Bronchial epithelial cell (primary cell): ENCODE data around the gene FARS2. TPM values are rescaled to one million over a fixed set of nuclear protein-coding genes. Genes with fewer than 3 reads are reported as not detected.

Source experiments
- DNase-seq: peaks from one replicate; pipeline ENCODE4 v3.0.0-alpha.2; 2010; ENCODE audit warnings: low read depth
- FAIRE-seq: peaks from 2 replicates; lab custom pipeline; 2011; peaks lifted over from hg19 to GRCh38; lab: Jason Lieb, UNC
- H3K27me3 ChIP-seq: 2 replicates; pipeline ENCODE4 v1.5.1; 2011; ENCODE audit warnings: low read length; ENCODE audit not compliant: control insufficient read depth, insufficient read depth
- H3K36me3 ChIP-seq: 2 replicates; pipeline ENCODE4 v1.5.1; 2011; ENCODE audit warnings: low read length; ENCODE audit not compliant: control insufficient read depth, insufficient read depth
- H3K4me3 ChIP-seq: 2 replicates; pipeline ENCODE4 v1.5.1; 2011; ENCODE audit warnings: mild to moderate bottlenecking, low read depth, low read length, control low read depth
- CTCF ChIP-seq: IDR thresholded peaks from 2 replicates; pipeline ENCODE4 v1.5.1; 2011; ENCODE audit warnings: mild to moderate bottlenecking, moderate library complexity, low read length, control low read depth, inconsistent platforms; ENCODE audit not compliant: insufficient read depth, severe bottlenecking
- total RNA-seq: library from RNA; depleted of rRNA; stranded (reverse); fragments of >200 nt; gene quantifications from 2 replicates; pipeline ENCODE4 v1.2.1, GENCODE V29; 2014

Gene FARS2
- total RNA-seq, 1 donor from 2014 or later = 27.4 TPM

DNA sequence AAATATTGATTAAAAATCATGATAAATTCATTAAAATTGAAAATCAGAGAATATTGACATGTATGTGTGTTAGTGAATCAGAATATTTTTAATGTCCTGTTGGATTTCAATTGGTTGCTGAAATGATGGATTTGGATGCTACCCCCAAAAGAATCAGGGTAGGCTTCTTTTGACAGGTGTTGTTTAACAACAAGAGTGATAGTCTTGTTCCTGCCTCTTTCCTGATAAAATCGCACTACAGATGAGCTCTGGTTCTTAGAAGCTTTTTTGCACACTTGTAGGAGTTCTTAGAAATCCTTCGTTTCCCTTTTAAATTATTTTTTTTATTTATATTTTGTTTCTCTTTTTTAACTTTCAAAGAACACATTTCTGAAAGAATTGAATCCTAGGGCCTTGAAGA is 259.5 kb downstream of the FARS2 start:
- FAIRE-seq = no peak
- Histone ChIP-seq H3K27me3 (no peaks in the 10 kb centered on the region), H3K36me3 (no peaks in the 10 kb centered on the region), H3K4me3 (no peak overlapping the region)
- no peak for DNase-seq
- TF ChIP-seq CTCF = no peak

DNA sequence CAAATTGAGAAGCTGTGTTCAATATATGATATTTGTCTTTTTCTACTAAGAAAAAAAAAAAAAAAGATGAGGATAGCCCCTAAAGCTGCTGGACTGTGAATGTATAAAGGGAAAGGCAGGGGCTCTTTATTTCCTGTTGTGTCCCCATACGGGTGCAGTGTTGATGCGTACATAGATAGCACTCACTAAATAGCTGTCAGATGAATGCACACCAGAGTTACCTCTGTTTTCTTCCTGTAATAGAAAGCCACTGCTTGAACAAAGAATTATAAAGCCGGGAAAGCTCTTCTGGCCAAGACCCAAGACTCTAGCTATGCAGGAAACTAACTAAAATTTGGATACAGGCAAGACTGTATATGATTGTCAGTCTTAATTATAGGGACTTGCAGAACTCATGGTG is 260.0 kb downstream of the FARS2 start:
- DNase-seq (no peak), FAIRE-seq (no peak)
- H3K36me3 ChIP-seq = no peaks in the 10 kb centered on the region
- TF ChIP-seq CTCF = no peak
- no peak overlapping the region for H3K4me3 ChIP-seq
- no peaks in the 10 kb centered on the region for H3K27me3 ChIP-seq

DNA sequence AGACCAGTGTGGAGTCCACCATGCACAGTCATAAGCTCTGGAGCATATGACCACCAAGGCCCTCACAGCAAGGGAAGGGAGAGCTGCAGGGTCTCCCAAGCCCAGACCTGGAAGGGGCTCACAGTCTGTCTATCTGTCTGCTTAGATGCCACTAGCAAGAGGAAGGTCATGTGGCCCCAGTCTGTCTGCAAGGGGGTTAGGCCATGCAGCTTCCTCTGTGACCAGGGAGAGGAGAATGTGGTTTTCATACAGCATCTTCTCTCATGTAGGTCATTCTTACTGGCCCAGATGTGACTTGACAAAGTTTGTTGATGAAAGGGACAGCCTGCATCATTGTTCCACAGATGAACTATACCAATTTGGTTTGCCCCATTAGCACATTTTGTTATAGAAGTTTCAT is 260.8 kb downstream of the FARS2 start:
- no peak for TF ChIP-seq CTCF
- Histone ChIP-seq H3K36me3 (no peaks in the 10 kb centered on the region), H3K4me3 (no peak overlapping the region), H3K27me3 (no peaks in the 10 kb centered on the region)
- FAIRE-seq (peak; percentile 88), DNase-seq (no peak)

GRCh38 chr6:5524110-5524509 is 262.8 kb downstream of the FARS2 start:
- H3K27me3 ChIP-seq = no peaks in the 10 kb centered on the region
- FAIRE-seq (peak; percentile 36), DNase-seq (no peak)
- no peaks in the 10 kb centered on the region for H3K36me3 ChIP-seq
- no peak overlapping the region for H3K4me3 ChIP-seq
- no peak for TF ChIP-seq CTCF

GRCh38 chr6:5525209-5525608 is 263.9 kb downstream of the FARS2 start:
- FAIRE-seq (no peak), DNase-seq (peak; percentile 41)
- H3K27me3 ChIP-seq = no peaks in the 10 kb centered on the region
- H3K4me3 ChIP-seq = no peak overlapping the region
- TF ChIP-seq CTCF = no peak
- no peaks in the 10 kb centered on the region for H3K36me3 ChIP-seq

DNA sequence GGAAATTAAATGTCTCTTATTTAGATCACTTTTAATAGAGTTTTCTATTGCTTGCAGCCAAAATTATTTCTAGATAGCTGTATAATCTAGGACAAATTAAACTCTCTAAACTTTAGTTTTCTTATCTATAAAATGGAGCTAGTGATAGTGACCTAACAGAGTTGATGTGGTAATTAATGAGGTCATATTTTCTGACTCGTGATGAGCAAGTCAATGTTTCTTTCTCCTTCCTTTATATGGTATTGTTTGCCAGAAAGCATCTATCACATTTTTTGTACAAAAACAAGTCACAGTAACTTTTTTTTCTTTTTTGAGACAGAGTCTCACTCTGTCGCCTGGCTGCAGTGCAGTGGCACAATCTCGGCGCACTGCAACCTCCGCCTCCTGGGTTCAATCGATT is 267.7 kb downstream of the FARS2 start:
- H3K36me3 ChIP-seq = no peaks in the 10 kb centered on the region
- FAIRE-seq (no peak), DNase-seq (peak; percentile 29)
- TF ChIP-seq CTCF = no peak
- H3K27me3 ChIP-seq = no peaks in the 10 kb centered on the region
- H3K4me3 ChIP-seq = no peak overlapping the region
